Erythroblast (primary cell): ENCODE measurements around the gene TRPM3.

ENCODE experiments used
- GATA1 ChIP-seq: IDR thresholded peaks from 2 replicates; pipeline ENCODE4 v1.6.1; 2011; ENCODE audit warnings: low read depth, mild to moderate bottlenecking, control low read depth, low read length, moderate library complexity
- POLR2A ChIP-seq: IDR thresholded peaks from 2 replicates; pipeline ENCODE4 v1.6.1; 2011; ENCODE audit warnings: mild to moderate bottlenecking, low read length

DNA sequence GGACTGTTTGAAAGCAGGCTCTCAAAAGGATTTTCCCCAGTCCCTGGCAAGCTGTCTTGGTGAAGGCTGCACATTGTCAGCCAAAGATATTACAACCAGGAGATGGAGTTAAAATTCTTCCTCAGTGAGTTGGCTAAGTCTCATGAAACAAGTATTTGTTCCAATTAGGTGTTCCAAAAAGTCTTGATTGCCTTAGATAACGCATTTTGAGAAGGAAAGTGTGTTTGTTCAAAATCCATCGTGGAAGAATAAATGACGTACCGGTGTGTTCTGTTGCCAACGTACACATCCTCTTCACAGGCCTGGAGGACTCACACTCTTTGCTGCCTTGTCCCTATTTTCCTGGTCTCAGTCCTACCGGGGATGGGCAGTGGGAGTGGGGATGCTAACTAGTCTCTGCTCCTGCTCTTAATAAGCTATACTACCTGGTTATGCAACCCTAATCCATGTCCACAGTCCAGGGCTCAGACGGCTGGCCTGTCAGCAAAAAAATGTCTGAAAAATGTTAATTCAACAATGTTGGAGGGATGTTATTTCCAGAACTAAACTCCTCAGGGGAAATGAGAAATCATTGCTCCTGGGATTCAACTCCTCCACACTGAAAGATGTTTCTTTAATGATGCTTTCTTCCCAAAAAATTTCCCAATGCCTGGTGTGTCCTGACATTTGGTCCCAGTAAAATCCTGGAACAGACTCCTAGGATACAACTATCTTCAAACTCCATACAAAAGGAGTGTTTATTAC is 531.7 kb downstream of the TRPM3 start:
- TF ChIP-seq POLR2A (no peak), GATA1 (no peak)
